Epithelial cell of proximal tubule (primary cell): ENCODE data around the gene TRAF2. TPM values are rescaled to one million over a fixed set of nuclear protein-coding genes. Genes with fewer than 3 reads are reported as not detected.

Experiments
- DNase-seq: peaks from one replicate; pipeline ENCODE4 v3.0.0-alpha.2; 2011; ENCODE audit warnings: low read depth
- H3K4me3 ChIP-seq: 2 replicates; pipeline ENCODE4 v1.5.1; 2011; ENCODE audit warnings: low read depth, mild to moderate bottlenecking, low read length
- CTCF ChIP-seq: conservative IDR thresholded peaks from 2 replicates; pipeline ENCODE4 v1.5.1; 2012; ENCODE audit warnings: low read depth, mild to moderate bottlenecking, low read length
- total RNA-seq: library from RNA; depleted of rRNA; stranded (reverse); fragments of >200 nt; gene quantifications from 2 replicates; pipeline ENCODE4 v1.2.3, GENCODE V29; 2015

TRAF2 gene
- total RNA-seq, 1 donor from 2014 or later, result 21.0 TPM

GRCh38 chr9:136900556-136900955, 14.2 kb downstream of the TRAF2 start:
- TF ChIP-seq CTCF, result no peak

GRCh38 chr9:136900988-136901515, 14.7 kb downstream of the TRAF2 start:
- peak; percentile 36 for DNase-seq
- H3K4me3 ChIP-seq, result no peak overlapping the region
- no peak for TF ChIP-seq CTCF

More at GRCh38 chr9:136900556-136900955, 14.2 kb downstream of the TRAF2 start:
- H3K4me3 ChIP-seq, result no peak overlapping the region
- DNase-seq, result no peak

- DNase-seq, result peak; percentile 75
- no peak for TF ChIP-seq CTCF
- H3K4me3 ChIP-seq, result peak overlapping the region; percentile 38
These were observed 15.4 kb downstream of the TRAF2 start for GRCh38 chr9:136901516-136902258.

GRCh38 chr9:136902259-136902821, 16.0 kb downstream of the TRAF2 start:
- peak overlapping the region; percentile 38 for H3K4me3 ChIP-seq
- peak; percentile 63 for DNase-seq
- TF ChIP-seq CTCF, result no peak

DNA sequence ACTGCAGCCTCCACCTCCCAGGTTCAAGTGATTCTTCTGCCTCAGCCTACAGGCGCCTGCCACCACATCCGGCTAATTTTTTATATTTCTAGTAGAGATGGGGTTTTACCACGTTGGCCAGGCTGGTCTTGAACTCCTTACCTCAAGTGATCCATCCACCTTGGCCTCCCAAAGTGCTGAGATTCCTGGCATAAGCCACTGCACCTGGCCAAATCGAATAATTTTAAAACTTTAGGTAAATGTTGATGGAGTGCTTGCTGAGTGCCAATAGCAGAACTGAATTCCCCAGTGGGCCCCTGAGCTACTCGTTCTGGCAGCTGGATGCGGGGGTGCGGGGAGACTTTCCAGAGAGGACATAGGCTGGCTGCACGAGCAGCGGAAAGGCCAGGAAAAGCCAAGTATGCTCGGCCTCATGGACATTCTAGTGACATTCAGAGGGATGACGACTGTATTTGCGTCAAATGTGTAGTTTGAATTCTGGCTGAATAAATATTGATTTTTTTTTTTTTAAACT, 16.8 kb downstream of the TRAF2 start:
- DNase-seq, result no peak
- no peak for TF ChIP-seq CTCF
- H3K4me3 ChIP-seq, result no peak overlapping the region

- no peak for TF ChIP-seq CTCF
- no peak overlapping the region for H3K4me3 ChIP-seq
- DNase-seq, result no peak
These were observed 19.9 kb downstream of the TRAF2 start for GRCh38 chr9:136906266-136906665.
